ENCODE data around the gene PCBP4.
"Not testable (repeated sequence)": the region's sequence is repeated elsewhere in the genome, so short reads cannot be mapped to it uniquely, and the experiment has no call there.

The PCBP4 gene

DNA sequence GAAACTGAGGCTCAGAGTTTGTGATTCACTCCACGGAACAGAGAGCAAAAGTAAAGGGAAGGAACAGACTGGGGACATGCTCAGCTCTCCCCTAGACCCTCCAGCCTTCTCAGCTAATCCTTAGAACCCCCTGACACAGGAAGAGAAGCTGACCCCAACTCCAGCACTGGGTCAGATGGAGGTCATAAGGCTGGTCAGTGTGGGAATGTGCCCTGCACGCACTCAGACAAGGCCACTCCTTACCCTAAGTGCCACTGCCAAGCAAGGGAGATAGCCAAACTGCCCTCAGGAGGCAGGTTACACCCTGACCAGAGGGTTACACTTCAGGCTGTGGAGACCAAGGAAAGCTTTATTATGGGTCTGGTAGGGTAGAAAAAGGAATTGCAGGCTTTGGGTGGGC is 27.3 kb upstream of the PCBP4 start:
- DNase-seq (ENCODE audit: low spot score), result no peak

DNA sequence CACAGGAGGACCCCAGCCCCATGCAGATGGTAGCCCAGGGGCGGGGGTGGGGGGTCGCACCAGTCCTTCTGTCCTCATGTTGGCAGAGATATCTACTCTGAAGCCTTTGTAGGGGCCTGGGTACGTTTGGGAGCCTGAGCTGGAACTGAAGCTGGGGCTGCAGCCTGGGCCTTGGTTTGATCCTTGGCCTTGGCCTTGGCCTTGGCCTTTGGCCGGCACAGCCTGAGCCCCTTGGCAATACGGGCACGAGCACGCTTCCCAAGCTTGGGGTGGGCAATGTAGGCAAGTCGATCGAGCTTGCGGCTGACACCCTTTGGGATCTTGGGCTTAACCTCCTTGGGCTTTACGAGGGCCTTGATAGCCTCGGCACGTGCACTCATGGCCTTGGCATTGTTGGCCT is 26.4 kb upstream of the PCBP4 start:
- DNase-seq (ENCODE audit: low spot score), result not testable (repeated sequence)

DNA sequence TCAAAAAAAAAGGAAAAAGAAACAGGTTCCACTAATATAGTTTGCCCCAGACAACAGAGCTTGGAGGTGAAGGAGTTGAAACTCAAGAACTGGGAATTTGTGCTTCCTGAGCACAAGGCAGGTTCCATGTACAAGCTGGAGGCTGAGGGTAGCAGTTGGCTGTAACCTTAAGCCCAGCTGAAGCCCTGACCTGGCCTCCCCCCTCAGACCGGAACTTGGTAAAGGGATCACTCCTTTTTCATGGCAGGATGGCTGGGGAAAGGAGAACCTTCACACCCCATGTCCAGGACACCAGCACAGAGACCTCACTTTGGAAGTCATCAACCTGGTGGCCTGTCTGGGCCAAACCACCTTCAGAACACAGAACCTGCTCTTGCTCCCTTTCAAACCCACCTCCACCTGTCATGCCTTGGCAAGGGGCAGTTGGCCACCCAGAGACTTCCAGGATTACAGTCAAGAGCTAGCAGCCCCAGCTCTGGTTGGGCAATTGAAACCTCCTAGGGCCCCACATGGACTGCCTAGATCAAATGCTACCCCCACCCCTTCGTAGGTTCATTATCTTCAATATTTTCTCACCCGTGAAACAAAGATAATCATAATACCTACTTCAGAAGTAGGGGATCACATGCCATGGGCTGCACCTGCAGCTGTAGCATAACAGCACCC is 24.9 kb upstream of the PCBP4 start:
- DNase-seq (ENCODE audit: low spot score), result no peak

DNA sequence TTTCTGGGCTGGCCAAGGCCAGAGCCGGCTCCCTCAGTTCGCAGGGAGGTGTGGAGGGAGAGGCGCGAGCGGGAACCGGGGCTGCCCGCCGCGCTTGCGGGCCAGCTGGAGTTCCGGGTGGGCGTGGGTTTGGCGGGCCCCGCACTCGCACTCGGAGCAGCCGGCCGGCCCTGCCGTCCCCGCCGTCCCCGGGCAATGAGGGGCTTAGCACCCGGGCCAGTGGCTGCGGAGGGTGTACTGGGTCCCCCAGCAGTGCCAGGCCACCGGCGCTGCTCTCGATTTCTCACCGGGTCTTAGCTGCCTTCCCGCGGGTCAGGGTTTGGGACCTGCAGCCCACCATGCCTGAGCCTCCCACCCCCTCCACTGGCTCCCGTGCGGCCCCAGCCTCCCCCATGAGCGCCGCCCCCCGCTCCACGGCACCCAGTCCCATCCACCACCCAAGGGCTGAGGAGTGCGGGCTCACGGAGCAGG is 23.3 kb upstream of the PCBP4 start:
- DNase-seq (ENCODE audit: low spot score), result not testable (repeated sequence)

DNA sequence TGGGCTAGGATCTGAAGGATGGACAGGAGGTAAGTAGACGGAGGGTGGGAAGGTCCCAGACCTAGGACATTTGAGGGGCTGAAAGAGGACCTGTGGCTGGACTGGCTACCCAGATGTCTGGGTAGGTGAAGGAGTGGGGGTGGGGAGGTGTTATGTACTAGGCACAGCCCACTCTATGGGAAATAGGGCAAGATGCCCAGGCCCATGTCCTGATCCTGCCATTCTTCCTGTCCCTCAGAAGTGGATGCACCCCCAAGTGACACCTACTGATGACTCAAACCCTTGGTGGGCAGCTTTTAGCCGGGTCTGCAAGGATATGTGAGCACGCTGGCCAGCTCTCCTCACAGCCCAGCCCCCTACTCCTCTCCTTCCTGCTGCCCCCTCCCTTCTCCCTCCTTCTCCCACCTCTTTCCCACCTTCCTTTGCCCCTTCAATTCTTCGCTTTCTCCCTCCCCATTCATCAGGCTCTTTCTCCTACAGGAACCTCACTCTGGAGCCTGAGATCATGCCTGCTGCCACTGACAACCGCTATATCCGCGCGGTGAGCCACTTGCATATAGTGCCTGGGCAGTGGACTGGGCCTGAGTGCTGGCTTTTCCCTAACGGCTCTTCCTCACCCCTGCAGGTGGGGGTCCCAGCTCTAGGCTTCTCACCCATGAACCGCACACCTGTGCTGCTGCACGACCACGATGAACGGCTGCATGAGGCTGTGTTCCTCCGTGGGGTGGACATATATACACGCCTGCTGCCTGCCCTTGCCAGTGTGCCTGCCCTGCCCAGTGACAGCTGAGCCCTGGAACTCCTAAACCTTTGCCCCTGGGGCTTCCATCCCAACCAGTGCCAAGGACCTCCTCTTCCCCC is 21.3 kb upstream of the PCBP4 start:
- DNase-seq (ENCODE audit: low spot score), result no peak

DNA sequence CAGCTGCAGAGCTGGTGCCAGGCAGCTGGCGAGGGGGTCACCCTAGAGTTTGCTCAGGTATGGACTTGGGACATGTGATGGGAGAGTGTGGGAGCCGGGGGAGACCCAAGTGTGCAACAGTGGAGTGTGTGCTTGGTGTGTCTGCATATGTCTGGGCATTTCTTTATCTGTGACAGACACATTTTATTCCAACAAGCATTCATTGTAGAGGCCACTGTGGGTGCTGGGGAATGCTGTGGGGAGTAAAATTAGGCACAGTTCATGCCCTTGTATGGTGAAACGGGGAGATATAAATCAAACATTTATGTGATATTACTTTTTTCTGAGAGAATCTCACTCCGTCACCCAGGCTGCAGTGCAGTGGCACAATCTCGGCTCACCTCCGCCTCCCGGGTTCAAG is 20.3 kb upstream of the PCBP4 start:
- no peak for DNase-seq (ENCODE audit: low spot score)

DNA sequence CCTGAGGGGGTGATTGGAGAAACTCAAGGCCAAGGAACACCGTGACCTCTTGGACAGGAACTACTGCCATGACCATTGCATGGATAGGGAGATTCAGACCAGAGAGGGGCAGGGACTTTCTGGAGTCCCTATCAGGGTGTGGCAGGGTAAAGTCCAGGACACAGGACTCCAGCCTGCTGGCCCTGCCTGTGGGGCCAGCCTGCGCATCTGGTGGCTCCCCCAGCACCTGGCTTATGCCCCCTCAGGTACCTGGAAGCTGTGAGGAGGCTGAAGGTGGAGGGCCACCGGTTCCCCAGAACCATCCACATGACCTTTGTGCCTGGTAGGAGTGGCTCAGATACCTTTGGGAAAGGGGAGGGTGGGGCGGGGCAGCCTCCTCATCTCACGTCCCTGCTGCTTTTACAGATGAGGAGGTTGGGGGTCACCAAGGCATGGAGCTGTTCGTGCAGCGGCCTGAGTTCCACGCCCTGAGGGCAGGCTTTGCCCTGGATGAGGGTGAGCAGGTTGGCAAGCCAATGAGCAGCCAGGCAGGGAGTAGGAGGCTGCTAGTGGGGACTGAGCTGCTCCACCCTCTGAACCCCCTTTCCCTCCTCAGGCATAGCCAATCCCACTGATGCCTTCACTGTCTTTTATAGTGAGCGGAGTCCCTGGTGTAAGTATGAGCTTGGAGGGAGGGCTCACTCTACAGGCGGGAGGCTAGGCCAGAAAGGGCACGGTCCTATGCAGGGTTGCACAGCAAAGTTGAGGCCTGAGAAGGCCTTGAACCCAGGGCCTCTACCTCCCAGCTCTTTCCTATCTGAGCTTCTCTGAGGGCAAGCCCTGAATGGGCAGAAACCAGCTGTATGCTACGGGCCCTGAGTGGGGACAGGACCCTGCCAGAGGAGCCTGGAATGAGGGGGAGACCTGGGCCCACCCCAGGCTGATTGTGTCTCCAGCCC is 19.0 kb upstream of the PCBP4 start:
- no peak for DNase-seq (ENCODE audit: low spot score)

DNA sequence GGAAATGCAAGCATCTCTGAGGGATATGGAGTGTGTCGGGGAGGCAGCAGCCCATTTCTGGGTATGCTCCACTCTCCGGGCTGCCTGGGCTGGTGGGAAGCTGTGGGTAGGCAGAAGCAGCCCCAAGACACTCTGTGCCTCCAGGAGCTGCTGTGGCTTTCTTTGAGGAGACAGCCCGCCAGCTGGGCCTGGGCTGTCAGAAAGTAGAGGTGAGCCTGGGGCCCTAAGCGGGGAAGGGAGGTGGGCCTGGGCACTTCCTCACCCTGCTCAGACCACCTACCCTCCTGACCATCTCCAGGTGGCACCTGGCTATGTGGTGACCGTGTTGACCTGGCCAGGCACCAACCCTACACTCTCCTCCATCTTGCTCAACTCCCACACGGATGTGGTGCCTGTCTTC is 17.8 kb upstream of the PCBP4 start:
- DNase-seq (ENCODE audit: low spot score), result no peak

DNA sequence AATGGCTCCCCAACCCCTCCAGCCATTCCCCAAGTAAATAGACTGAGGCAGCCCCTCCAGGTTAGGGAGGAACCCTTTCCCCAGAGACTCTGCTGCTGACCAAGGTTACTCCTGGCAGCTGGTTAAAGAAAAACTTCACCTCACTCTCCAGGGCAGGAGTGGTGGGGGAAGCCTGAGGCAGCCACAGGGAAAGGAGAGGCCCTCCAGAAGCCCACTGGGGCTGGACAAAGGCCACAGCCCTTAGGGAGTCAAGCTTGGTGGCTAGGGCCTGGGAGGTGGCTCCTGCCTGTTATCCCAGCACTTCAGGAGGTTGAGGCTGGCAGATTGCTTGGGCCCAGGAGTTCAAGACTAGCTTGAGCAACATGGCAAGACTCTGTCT is 17.0 kb upstream of the PCBP4 start:
- DNase-seq (ENCODE audit: low spot score), result no peak

DNA sequence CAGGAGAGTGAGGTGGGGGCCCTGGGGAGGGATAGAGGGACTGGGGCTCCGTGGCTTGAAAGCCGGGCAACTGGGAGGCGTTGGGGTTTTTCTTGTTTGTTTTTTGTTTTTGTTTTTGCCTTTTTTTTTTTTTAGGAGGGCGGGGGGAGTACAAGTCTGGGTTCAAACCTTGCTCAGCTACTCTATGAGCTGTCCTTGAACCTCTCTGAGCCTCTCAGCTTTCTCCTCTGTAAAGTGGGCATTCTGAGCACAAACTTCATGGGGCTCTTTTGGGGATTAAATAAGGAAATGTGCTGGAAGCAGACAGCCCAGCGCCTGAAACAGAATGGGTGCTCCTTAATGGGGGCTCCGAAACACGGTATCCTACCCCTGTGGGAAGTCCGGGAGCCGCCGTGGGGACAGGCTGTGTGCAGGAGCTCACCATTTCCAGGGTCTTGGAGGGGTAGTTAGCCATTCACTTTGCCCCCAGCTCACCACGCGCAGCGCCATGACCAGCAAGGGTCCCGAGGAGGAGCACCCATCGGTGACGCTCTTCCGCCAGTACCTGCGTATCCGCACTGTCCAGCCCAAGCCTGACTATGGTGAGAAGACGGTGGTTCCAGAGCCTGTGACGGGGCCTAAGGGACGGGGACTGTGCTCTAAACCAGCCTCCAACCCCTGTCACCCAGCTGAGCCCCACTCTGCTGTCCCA is 16.5 kb upstream of the PCBP4 start:
- DNase-seq (ENCODE audit: low spot score), result no peak

DNA sequence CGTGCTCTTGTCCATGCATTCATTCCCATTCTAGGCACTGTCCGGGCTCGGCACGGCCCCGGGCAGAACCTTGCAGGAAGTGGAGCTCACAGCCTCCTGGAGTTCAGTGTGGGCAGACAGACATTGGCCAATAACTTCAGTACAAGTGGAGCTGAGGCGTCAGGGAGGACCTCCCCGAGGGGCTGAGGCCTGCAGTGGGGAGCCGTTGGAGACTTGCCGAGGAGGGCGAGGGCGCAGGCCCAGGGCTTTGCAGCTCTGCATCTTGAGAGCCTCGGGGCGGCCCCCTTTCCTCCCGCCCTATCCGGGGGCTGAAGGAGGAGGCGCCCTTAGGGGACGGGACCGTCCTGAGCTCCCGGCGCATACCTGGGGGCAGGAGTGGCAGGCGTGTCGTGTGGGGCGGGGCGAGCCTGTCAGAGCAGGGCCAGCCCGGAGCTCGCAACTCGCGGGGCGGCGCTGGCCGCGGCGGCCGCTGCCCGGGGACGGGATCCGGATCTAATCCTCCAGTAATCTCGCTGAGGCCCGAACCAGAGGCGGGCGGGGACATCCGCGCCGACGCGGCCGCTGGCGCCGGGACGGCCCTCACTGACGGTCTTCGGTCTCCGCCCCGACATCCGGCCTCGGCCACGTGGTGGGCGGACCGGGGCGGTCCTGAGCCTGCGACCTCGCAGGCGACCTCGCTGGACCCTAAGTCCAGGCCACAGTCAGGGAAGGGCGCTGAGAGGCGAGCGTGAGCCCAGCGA is 15.8 kb upstream of the PCBP4 start, which contains the start of gene ACY1:
TSS of gene ACY1 (plus strand) at position 698 of the 740 bp plus-strand sequence. CDS start 530 bp downstream, outside the sequence.
- DNase-seq (ENCODE audit: low spot score), result peak; percentile 84

DNA sequence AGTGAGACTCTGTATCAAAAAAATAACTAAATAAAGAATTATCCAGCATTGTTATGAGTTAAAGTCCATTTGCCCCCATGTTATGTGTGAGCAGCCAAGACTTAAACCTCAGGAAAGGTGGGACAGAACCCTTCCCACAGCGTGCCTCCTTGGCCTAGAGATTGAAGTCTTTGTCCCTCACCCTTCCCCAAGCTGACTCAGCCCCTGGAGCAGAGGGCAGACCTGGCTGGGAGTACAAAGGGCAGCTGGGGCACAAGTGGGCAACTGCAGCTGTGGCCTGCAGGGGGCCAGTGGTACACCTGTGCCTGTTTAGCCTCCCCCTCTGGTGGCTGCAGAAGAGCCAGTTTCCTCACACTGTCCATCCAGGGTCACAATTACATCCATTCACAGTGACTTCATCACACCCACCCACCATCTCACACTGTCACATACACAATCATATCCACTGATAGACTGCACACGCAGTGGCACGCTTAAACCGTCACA is 15.1 kb upstream of the PCBP4 start:
- peak; percentile 76 for DNase-seq (ENCODE audit: low spot score)

DNA sequence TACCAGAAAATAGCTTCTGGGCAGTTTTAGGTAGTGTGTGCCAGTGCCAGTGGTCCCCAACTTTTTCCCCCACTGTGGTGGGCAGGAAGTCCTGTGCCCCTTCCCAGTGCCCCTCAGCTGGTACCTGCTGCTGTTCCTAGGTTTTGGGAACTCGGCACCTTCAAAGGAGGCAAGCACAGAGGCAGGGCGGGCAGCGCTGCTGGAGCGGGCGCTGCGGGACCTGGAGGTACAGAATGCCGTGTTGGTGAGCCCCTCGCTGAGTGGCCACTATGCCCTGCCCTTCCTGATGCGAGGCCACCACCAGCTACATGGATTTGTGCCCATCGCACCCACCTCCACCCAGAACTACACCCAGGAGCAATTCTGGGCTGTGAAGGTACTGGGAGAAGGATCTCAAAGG is 13.0 kb upstream of the PCBP4 start:
- DNase-seq (ENCODE audit: low spot score), result no peak

DNA sequence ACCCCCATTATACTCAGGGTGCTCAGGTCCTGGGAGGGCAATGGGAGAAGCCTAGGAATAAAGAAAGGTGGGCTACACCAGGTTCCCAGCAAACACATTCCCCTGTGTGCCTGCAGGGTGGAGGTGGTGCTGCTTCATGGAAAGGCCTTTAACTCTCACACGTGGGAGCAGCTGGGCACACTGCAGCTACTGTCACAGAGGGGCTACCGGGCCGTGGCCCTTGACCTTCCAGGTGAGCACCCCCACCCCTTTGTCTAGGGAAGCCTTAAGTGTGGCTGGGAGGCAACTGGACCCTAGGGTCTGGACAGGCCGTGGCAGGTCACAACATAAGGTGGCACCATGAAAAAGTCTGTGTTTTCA is 10.9 kb upstream of the PCBP4 start:
- no peak for DNase-seq (ENCODE audit: low spot score)

DNA sequence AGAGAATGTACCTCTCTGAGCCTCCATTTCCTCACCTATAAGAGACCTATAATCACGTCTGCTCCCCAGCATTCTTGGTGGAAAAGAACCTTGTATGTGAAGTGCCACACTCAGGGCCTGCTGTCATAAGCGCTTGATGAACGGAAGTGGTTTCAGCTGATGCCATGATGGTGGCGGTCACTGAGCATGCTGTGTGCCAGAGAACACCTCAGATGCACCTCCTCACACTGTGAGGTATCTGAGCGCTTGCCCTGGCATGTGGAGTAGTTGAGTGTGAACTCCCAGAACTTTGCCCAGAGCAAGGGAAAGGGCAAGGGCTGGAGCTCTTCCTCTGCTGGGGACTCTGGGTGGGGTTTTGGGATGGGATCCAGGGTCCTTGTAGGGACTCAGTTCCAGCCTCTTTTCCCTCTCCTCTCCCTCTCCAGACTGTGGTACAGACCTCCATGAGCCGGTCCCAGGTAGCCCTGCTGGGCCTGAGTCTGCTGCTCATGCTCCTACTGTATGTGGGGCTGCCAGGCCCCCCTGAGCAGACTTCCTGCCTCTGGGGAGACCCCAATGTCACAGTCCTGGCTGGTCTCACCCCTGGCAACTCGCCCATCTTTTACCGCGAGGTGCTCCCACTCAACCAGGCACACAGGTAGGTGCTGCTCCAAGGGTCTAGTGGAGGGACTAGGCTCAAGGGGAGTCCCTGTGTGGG is 10.3 kb upstream of the PCBP4 start:
- DNase-seq (ENCODE audit: low spot score), result no peak

DNA sequence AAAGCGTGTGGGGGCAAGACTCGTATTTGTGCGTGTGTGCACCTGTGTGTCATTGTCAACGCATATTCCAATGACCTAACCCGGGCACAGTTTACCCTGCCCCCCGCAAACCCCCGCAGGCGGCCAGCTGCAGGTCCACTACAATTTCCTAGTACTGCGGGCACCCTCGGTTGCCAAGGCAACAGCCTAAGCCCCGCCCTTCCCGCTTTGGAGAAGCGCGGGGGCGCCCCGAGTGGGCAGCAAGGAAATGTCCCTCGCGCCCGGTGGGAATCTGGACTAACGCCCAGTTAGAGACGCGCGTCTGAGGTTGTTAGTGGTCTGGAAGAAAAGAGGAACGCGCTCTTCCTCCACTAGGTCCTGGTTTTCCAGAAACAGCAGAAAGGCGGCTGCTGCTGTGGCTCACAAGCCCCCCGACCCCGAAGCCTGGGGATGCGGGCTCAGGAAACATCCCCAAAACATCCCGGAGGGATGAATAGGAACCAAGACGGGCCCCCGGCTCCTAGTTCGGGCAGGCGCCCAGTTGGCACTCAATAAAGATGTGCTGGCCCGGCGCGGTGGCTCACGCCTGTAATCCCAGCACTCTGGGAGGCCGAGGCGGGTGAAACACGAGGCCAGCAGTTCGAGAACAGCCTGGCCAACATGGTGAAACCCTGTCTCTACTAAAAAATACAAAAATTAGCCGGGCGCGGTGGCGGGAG is 8.7 kb upstream of the PCBP4 start:
- peak; percentile 34 for DNase-seq (ENCODE audit: low spot score)

DNA sequence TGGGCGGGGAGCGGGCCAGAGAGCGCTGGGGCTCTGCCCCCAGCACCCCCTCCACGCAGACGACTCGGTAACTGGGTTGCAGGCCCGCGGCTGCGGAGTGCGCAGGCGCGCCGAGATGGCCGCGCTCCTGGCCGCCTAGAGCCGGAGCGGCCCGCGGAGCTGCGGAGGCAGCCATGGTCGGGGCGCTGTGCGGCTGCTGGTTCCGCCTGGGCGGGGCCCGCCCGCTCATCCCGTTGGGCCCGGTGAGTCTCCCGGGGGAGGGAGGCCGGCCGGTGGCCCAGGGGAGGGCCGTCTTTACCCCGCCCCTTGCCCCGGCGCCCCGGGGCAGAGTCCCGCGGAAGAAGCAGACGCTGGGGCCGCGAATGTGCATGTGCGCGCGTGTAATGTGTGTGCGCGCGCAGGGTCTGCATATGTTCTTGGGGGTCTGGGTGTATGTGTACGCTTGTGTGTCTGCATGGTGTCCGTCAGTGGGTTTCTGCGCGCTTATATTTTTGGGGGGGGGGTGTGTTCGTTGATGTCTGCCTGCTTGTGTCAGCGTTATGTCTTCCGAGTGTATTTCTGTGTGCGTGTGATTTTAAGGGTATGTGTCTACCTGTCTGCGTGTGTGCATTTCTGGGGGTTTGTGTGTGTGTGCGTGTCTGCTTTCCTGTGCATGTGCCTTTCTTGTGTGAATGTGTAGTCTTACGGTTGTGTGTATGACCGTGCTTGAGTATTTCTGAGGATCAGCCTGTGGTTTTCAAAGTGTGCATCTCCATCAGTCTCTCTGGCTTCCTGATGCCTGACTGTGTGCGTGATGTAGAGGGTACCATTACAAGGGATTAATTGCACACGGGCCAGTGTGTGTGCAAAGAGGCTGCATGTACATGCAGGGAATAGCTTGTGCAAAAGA is 8.0 kb upstream of the PCBP4 start, which contains the start of gene ABHD14A:
TSS of gene ABHD14A (plus strand) at position 102 of the 889 bp plus-strand sequence. CDS start at position 174, 72 bp downstream.
- peak; percentile 91 for DNase-seq (ENCODE audit: low spot score)

DNA sequence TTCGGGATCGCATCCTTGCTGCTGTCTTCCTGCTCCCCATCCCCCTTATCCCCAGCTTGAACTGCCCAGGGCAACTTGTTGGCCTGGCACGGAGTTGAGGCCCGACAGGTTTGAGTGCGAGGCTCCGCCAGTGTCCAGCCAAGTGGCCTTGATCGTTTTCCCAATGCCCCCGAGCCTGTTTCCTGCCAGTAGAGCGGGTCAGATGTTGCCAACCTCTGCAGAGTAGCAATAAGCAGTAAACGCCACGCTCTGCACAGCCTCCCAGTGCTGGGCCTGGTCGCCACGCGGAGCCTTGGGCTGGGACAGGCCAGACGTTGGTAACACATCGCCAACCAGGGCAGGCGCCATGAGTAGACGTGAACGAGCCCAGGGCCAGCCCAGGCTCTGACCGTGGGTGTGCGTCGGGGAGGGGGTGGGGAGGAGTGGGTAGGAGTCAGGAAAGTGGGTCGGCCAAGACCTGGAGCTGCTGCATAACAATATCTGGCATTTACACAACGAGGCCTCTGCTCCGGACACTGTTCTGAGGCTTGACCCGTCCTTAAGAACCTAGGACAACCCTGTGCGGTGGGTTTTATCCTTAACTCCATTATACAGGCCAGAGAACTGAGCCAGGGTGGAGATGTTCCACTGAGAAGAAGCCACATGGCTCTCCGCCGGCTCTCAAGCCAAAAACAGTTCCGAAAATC is 7.2 kb upstream of the PCBP4 start:
- DNase-seq (ENCODE audit: low spot score), result no peak
